Erythroblast (primary cell): Measurements from ENCODE around the gene TRPC4AP.

Experiments
- DNase-seq, 2 experiments: peaks; one replicate each; lab custom pipeline; 2025; lab: John Stamatoyannopoulos, UW
- GATA1 ChIP-seq: IDR thresholded peaks from 2 replicates; pipeline ENCODE4 v1.6.1; 2011; ENCODE audit warnings: low read depth, mild to moderate bottlenecking, control low read depth, low read length, moderate library complexity
- POLR2A ChIP-seq: IDR thresholded peaks from 2 replicates; pipeline ENCODE4 v1.6.1; 2011; ENCODE audit warnings: mild to moderate bottlenecking, low read length

Gene TRPC4AP

GRCh38 chr20:35092524-35093266 is at the start of gene TRPC4AP:
Gene TRPC4AP (minus strand): TSS chr20:35092807. CDS start chr20:35092781, 26 bp downstream.
- peak; percentile 91 to 95 for DNase-seq
- TF ChIP-seq GATA1 (no peak), POLR2A (peak; percentile 71)

- no peak for DNase-seq
- TF ChIP-seq GATA1, result no peak
These were observed 43.4 kb upstream of the TRPC4AP start for GRCh38 chr20:35135867-35136586.

GRCh38 chr20:35134880-35135279 is 42.3 kb upstream of the TRPC4AP start:
- no peak for DNase-seq
- no peak for TF ChIP-seq POLR2A
- no peak for TF ChIP-seq GATA1

DNA sequence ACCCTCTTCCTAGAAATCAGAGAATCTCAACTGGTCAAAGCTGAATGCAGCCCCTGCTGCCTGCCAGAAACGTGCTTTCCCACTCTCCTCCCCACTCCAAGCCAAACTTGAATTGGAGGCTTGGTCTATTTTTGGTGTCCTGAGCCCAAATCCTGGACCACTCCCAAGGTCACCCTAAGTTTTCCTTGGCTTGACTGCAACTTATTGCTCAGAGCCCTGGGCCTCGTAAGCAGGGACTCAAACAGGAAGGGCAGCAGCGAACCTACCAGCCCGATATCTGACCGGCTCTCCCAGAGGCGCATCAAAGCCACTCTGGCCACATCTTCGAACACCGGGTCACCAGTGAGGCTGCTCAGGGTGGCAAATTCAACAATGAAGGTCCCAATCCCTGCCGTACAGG is 41.9 kb upstream of the TRPC4AP start:
- DNase-seq, result no peak
- TF ChIP-seq POLR2A (no peak), GATA1 (no peak)

- TF ChIP-seq POLR2A (no peak), GATA1 (no peak)
- DNase-seq, result peak; percentile 18 to 37
These were observed 41.1 kb upstream of the TRPC4AP start for GRCh38 chr20:35133735-35134134.

GRCh38 chr20:35133031-35133430 is 40.4 kb upstream of the TRPC4AP start:
- no peak for DNase-seq
- TF ChIP-seq POLR2A (no peak), GATA1 (no peak)

- no peak for TF ChIP-seq GATA1
- DNase-seq, result no peak
These were observed 39.3 kb upstream of the TRPC4AP start for GRCh38 chr20:35131934-35132333.

GRCh38 chr20:35129647-35130069 is 37.1 kb upstream of the TRPC4AP start:
- TF ChIP-seq GATA1 (no peak), POLR2A (no peak)
- peak in 1 of 2 experiments; percentile 40 for DNase-seq

GRCh38 chr20:35125753-35126152 is 33.1 kb upstream of the TRPC4AP start:
- TF ChIP-seq GATA1, result no peak
- no peak for TF ChIP-seq POLR2A
- DNase-seq, result no peak

- no peak for DNase-seq
- TF ChIP-seq GATA1, result no peak
- TF ChIP-seq POLR2A, result no peak
These were observed 30.3 kb upstream of the TRPC4AP start for GRCh38 chr20:35122756-35123405.

GRCh38 chr20:35121186-35121585 is 28.6 kb upstream of the TRPC4AP start:
- TF ChIP-seq POLR2A, result no peak
- no peak for TF ChIP-seq GATA1
- DNase-seq, result no peak

DNA sequence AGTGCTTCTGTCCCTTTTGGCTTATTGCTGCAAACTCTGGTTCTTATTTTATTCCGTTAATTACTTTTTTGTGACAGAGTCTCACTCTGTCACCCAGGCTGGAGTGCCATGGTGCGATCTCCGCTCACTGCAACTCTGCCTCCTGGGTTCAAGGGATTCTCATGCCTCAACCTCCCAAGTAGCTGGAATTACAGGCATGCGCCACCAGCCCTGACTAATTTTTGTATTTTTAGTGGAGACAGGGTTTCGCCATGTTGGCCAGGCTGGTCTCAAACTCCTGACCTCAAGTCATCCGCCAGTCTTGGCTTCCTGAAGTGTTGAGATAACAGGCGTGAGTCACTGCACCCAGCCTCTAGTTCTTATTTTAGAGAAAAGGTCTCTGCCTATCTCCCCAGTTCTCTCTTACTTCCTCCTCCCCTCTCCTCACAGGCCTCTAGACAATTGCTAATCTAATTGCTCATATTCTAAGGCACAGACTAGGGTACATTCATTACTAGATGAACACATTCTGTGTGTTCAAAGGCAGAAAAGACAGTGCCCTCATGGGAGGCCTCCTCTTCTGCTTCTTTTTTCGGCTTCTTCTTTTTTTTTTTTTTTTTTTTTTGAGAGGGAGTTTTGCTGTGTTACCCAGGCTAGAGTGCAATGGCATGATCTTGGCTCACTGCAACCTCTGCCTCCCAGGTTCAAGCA is 27.6 kb upstream of the TRPC4AP start:
- TF ChIP-seq POLR2A (no peak), GATA1 (no peak)
- peak; percentile 81 to 86 for DNase-seq

GRCh38 chr20:35117629-35118028 is 25.0 kb upstream of the TRPC4AP start:
- no peak for DNase-seq
- TF ChIP-seq POLR2A, result no peak
- TF ChIP-seq GATA1, result no peak

GRCh38 chr20:35117196-35117595 is 24.6 kb upstream of the TRPC4AP start:
- DNase-seq, result no peak
- no peak for TF ChIP-seq POLR2A
- TF ChIP-seq GATA1, result no peak
